Fibroblast of peridontal ligament (primary cell): ENCODE measurements around the gene ZNF778.
A peak's percentile ranks its signal among the peaks of the same experiment; 100 is the strongest.

ENCODE experiments used
- DNase-seq: peaks from one replicate; pipeline ENCODE4 v3.0.0-alpha.2; 2010; ENCODE audit errors: extremely low read depth

ZNF778 gene

DNA sequence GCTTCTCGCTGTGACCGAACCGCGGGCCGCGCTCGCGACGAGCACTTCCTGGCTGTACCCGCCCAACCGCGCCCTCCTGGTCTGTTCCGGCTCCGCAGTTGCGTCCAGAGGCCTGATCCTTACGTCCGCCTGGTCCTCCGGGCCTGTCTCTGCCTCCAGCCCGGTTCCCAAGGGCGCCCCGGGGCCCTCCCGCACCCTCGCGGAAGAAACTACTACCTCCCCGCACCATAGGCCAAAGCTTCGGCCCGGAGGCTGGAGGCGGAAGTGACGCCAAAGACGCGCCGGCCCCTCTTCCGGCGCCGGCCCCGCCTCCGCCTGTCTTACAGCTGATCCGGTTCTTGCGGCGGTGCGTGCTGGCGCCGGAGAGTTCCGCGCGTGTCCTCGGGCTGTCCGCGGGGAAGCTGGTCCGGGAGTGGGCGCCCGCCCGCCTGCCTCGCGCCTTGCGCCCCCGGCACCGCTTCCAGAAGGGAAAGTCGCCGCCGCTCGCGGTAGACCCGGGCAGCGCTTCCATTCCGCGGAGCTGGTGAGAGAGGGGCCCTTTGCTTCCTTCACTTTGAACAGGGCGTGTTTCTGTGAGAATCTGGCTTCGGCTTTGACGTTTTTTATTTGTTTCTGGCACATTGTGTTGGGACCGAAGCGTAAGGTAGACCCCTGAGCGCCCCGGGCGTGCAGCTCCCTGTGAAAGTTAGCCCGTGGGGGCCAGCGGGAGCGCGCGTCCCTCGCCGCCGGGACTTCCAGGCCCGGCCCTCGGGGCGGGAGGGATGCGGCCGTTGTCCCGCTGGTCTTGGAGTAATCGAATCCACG is at the start of gene ZNF778:
TSS of gene ZNF778 (plus strand) at position 316 of the 804 bp plus-strand sequence. CDS start 3,425 bp downstream, outside the sequence.
- DNase-seq: peak; percentile 75

DNA sequence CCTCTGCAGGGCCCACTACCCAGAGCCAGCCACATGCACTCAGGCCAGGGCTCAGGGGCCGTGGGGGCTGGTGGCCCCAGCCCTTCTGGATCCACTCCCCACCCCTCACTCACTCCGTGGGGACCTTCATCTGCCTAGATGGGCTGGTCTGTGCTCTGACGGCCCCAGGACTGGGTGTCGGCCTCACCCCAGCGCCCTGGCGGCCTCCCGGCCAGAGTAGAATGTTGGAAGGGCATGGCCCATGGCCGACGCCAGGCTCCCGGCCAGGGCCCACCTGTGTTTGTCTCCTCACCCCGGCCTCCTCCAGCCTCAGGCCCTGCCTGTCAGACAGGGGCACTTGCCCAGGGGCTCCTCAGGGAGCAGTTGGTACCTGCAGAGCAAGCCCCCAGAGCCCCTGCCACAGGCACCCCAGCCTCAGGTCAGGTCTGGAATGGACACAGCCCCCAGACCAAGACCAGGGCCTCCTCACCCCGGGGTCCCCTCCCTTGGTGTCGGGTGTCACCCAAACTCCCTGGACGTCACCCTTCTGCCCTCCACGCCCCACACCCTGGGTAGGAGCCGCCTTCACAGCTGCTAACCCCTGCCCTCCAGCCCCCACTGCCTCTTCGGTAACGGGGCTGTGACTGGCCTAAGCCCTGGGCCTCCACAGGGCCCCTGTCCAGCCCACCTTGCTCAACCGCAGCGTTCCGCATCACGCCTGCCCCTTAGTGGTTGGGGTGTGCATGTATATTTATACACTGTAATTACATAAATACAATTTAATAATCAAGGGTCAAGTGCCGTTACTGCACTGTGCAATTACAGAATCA is 48.9 kb upstream of the ZNF778 start:
- no peak for DNase-seq

DNA sequence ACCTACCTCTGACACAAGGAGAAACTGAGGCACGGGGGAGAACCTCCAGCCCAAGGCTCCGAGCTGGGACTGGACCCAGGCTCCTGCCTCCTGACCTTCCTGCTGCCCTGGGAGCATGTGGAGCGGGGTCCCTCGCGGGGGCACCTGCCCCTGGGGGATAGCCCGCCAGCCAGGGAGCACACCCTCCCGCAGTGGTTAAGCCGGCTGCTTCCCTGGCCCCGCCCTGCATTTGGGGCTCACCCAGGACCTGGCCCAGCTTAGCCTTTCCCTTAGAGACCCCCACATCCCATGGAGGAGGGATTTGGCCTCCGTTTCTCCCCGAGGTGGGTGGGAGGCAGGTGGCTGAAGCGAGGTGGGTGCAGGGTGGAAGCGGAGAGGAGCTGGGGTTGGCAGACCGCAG is 47.7 kb upstream of the ZNF778 start:
- DNase-seq: no peak

DNA sequence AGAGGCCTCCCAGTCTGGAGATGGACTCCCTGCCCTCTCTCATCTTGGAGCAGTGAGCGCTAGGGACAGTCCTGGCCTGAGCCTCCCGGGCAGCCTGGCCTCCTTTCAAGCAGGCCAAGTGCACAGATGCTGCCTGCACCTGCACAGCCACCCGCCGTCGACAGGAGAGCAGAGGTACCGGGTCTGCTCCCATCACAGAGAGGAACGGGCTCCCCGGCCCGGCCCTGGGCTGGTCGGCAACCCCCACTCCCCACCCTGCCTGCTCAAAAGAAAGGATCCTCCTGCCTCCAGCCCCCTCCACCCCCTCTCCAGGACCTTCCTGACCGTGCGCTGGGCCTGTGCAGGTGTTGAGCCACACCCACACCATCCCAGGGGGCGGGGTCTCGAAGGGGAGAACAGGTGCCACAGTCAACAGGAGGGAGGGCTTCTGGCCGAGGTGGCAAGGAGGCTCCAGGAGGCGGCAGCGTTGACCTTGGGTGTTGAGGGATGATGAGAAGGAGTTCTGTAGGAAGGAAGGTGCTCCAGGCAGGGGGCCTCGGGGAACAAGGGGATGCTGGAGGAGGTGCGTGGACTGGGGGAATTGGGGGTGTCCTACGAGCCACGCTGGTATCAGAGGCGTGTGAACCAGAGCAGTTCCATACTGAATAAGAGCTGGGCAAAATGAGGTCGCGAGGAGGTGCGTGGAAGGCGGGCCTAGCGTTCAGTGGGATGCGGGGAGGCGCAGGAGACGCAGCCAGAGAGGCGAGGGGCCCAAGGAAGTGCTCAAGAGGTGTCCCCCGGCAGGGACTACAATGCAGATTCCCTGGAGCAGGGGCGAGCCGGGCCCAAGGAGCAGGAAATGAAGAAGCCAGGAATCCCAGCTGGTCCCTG is 46.9 kb upstream of the ZNF778 start:
- no peak for DNase-seq

DNA sequence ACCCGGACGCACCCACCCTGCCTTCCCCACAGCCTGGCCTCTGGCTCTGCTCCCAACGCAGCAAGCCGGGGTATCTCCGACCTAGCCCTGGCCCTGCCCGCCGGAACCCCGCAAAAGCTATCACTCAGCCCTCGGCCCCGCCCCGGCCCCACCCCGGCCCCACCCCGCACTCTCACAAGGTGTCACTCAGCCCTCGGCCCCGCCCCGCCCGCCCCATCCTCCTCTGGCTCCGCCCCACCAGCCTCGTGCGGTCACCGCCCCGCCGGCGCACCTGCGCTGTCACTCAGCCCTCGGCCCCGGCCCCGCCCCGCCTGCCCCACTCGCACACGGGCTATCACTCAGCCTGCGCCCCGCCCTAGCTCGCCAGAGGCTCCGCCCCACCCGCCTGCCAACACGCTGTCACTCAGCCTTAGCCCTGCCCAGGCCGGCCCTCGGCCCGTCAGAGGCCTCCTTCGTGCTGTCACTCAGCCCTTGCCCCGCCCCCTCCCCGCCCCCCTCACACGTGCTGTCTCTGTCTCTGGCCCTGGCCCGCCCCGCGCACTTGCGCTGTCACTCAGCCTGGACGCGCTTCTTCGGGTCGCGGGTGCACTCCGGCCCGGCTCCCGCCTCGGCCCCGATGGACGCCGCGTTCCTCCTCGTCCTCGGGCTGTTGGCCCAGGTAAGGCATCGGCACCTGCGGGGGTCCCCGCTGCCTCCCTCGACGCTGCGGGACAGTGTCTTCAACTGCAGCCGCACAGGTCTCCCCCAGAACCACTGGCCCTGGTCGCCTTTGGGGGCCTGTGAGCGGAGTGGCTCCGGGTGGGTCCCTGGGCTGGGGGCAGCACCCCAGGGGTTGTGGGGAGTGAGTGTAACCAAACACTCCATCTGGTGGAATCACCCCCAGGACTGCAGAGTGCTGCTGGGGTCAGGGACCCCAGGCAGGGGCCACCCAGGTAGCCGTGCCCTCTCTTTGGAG is 46.0 kb upstream of the ZNF778 start, which contains the start of gene CDH15:
TSS of gene CDH15 (plus strand) at position 533 of the 955 bp plus-strand sequence. CDS start at position 617, 84 bp downstream.
- DNase-seq: peak; percentile 69

DNA sequence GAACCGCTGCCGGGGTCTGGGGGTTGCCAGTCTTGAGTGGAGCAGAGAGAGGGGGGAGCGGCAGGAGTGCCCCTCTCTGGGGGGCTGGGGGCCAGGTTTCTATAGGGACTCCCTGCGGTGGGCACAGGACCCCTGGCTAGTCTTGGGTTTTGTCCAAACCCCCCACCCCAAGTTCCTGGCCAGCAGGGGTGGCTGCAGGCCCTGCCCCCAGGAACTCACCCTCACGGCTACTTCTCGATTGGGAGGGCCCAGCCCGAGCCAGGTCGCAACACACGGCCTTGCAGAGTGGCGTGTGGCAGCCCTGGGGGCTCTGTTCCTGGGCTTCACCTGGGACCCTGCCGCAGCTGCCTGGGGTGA is 45.4 kb upstream of the ZNF778 start:
- DNase-seq: no peak

DNA sequence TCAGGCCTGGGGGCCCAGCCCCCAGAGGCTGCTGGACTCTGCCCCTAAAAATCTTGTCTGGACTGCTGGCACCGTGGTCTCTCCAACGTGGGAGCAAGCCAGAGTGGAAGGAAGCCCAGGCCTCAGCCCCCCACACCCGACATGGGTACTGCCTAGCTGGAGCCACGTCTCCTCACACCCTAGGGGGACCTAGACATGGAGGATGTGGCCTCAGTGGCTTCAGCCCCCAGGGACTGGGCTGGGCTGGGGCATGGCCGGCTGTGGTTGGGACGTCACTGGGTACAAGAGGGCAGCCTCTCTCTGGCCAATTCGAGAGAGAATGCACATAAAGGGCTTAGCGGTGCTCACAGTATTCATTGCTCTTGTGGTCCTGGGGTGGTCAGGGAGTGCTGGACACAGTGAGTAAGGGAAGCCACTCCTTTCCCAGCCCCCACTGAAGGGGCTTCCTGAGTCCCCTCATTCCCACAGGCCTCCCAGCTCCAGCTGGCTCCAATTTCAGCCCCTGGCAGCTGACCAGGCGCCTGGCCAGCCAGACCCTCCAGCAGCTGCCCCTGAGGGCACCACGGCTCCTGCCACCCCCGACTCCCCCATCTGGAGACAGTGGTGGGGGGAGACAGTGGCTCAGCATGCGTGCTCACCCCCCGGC is 44.9 kb upstream of the ZNF778 start:
- no peak for DNase-seq

DNA sequence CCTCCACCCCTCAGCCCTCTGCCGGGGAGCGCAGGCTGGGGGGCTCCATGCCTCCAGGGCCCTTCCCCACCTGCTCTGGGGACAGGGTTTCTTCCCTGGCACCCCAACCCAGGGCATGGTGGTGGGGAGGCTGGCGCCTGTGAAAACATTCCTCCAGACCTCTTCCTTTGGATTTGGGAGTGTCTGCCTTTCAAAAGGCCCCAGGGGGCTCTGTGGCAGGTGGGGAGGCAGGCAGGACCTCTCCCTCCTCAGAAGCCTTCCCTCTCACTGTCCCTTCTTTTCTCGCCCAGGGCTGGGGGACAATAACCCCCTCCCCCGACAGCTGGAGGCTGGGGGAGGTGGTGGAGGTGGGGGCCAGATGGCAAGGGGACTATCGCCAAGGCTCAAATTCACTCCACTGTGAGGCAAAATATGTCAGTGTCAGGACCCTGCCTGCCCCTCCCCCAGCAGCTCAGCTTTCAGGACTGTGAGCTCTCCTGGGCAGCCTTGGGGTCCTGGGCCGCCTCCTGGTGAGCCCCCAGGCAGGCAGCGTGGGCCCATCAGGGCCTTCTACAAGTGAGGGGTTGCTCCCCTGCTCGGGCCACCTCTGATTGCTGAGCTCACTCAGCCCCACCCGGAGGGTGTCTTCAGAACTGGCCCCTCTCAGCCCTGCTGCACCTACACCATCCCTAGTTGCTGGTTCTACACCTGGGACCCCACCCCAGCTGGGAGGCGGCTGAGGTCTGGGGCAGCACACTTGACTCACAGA is 44.2 kb upstream of the ZNF778 start:
- no peak for DNase-seq

DNA sequence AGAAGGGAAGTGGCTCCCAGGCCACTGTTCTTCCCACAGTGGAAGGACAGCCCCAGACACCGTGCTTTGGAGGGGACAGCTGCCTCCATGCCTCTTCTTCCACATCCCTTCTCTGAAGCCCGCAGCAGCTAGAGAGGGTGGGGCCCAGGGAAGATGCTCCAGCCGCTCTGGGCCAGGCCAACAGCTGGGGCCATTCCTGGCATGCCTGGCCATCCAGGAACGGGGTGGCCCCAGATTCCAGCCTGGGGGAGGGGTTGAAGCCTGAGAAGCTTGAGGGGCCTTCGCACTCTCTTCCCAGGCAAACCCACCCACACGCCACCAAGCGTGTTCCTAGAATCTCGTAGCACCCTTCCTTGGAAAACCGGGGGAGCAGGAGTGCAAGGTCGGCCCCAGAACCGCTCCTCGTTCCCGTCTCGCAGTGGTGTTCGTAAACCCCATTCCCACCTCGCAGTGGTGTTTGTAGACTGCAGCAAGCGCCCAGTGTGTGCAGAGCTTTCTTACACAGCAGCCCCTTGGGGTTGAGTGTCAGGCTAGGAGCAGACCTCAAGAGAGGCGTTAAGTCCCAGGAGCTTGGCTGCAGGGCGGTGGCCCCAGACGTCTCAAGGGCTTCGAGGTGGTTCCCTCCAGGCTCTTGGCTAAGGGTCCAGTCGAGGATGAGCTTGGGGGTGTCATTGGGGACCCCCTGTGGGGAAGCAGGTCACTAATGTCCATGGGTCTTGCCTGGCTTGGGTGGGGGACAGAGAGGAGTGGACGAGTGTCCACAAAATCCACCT is 43.3 kb upstream of the ZNF778 start:
- no peak for DNase-seq

DNA sequence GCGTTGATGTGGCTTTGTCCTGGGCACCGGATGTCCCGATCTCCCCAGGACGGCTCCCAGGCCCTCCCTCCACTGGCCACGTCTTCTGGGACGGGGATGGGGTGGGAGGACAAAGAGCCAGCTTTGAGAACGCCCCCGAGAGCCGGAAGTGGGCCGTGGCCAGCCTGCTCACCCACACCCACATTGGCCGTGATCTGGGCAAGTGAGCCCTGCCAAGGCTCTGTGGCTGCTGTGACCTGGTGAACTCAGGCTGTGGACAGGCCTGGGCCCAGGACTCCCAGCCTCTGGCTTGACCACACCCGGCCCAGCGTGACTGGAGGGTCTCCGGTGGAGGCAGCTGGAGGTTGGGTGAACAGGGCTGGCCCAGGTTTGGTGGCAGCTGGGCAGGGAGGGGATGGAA is 42.6 kb upstream of the ZNF778 start:
- peak; percentile 31 for DNase-seq

DNA sequence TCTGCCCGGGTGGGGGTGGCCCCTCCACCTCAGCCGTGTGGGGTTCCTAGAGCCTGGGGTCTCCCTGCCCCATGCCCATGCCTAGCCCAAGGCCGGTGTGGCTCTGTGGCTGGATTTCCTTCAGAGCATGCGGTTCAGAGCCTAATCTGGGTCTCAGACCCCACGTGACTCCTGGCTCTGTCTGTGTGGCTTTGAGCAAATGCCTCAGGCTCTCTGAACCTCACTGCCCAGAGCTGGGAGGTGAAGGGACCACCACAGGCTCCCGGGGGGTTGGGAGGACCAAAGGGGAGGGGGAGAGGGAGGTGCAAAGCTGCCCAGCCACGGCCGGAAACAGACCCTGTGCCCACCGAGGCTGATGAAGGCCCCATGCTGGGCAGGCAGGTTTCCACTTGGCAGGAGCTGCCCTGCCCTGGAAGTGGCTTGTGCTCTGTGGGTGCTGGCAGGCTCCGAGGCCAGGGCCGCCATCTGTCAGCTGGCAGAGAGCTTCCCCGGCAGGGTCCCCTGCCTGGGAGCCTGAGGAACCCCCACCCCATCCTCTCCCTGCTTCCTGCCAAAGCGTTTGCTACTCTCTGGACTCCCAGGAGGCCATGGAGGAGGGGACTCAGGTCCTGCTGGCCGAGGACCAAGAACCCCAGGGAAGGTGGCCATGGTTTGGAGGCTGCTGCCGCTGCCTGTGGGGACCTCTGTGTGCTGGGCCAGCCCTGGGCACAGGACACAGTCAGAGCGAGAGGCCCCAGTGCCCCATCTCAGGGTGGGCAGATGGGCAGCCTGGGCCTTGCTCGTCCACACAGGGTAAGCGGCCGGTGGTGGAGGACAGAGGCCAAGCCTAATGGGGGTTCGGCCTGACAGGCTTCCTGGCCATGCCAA is 42.0 kb upstream of the ZNF778 start:
- DNase-seq: no peak

DNA sequence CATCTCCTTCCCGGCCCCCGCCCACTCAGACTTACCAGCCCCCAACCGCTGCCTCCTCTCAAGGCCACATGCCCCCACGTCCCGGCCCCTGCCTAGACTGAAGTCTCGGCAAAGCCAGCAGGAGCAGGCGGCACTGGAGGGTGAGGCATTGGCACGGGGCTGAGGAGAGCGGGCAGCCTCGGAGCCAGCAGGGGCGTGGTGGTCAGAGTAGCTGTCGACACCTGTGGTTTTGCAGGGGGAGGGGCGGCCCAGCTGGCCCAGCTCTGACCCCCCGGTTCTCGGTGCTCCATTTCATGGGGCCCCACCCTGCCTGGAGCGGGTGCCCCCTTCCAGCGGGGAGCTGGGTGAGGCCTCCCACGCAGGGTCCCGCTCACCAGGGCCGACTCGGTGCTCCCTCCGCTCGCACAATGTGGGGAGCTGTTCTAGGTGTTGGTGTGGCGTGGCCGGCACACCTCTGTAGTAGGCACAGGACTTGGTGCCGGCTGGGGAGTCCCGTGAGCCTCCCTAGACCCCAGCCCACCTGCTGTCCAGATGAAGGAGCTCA is 41.3 kb upstream of the ZNF778 start:
- no peak for DNase-seq

DNA sequence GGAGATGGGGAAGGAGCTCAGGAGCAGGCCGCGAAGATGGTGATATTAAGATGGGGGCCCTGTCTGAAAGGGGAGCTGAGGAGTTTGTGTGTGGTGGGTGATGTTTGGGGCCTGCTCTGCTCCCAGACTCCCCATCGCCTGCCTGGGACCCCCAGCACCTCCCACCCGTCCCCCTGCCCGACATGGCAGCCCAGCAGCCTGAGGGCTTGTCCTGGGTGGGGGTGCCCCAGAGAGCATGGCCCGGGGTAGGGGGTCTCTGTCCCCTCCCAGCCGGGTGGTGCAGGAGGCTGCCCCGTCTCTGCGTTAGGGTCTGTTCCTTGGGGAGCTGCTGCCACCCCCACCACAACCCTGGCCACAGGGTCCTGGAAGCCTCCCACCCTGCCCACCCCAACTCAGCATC is 40.8 kb upstream of the ZNF778 start:
- no peak for DNase-seq

DNA sequence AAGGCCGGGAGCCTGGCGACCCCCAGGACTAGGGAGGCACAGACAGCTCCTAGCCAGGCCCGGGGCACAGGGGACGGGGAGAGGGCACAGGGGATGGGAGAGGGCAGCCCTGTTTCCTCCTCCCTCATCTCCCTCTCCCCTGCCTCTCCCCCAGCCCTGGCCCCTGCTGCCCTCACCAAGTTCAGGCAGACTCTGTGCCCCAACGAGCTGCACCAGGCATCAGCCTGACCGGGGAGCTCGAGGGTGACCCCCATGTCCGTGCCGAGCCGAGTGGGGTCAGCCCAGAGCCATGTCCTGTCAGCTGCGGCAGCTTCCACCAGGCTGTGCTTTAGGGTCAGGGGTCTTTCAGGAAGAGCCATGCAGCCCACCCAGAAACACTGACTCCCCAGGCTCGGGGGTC is 40.0 kb upstream of the ZNF778 start:
- no peak for DNase-seq

DNA sequence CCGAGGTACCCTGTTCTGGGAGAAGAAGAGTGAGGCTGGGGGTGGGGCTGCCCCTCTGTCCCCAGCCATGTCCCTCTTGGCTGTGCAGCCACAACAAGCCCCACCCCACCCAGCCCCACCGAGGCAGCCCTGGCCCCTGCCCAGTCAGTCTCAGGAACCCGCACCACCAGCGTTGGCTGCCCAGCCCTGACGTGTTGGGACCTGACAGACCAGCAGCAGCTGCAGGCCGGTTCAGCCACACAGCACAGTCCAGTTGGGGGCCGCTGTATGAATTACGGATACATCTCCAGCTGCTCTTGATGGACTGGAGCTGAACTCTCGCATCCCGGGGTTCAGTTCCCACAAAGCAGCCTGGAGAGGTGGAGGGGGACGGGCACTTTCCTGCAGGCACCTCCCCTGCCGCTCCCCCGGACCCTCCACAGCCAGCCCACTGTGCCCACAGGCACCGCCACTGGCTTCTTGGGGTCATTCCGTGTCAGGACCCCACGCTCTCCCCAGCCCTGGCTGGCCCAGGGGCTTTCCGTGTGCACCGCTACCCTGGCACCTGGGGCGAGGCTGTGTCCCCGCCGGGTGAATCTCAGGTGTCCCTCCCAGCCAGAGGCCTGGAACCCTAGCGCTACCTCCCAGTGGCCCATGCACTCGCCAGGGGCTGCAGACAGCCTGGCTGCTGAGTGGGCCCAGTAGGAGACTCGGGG is 38.9 kb upstream of the ZNF778 start:
- no peak for DNase-seq

DNA sequence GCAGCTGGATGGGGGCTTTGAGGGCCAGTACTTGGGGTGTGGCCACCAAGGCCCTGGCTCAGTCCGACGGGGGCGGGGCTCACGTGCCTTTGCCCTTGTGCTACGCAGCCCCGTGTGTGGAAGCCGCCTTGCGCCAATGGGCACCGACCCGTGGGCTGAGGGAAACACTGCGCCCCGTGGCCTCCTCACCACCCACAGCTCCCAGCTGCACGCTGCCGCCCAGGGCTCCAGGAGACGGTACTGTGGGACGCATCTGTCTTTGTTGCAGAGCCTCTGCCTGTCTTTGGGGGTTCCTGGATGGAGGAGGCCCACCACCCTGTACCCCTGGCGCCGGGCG is 38.4 kb upstream of the ZNF778 start:
- no peak for DNase-seq

DNA sequence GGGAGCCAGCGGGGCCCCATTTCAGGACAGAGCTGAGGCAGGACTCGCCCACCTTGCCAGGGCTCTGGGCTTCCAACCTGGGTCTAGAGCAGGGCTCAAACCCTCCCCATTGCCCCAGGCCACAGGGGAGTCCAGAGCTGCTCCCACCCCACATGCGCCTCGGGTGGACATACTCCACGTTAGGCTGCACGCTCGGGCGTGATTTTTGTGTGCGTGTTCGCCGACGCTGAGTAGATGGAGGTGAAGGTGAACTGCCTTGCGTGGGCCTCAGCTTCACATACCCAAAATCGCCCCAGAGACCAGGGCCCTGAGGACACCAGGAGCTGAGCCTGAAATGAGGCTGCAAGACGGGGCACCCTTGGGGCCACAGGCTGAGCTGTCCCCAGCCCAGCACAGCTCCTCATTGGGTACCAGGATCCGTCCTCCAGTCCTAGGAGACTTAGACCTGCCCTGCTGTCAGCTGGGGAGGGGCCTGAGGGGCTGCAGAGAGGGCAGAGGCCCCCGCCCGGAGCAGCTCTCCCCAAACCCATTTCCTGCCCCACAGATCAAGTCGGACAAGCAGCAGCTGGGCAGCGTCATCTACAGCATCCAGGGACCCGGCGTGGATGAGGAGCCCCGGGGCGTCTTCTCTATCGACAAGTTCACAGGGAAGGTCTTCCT is 37.7 kb upstream of the ZNF778 start:
- DNase-seq: no peak
